ENCODE data around the gene CYB5R4. TPM values are rescaled to one million over a fixed set of nuclear protein-coding genes. Genes with fewer than 3 reads are reported as not detected.

Gene CYB5R4
- total RNA-seq, 1 experiment from 2014 or later: 18.9 TPM

- H3K9me3 Mint-ChIP-seq (ENCODE audit: unreplicated experiment): peaks cover 18% of the 10 kb centered on the region
- intact Hi-C loops (cut with micrococcal nuclease): no loop called here
- no peak for DNase-seq (ENCODE audit: unreplicated experiment)
- H3K4me3 Mint-ChIP-seq (ENCODE audit: unreplicated experiment): no peak overlapping the region
- no peak overlapping the region for H3K27ac Mint-ChIP-seq (ENCODE audit: low read depth, unreplicated experiment)
- no peaks in the 10 kb centered on the region for H3K27me3 Mint-ChIP-seq (ENCODE audit: insufficient read depth, unreplicated experiment)
- ChIA-PET POLR2A (no interaction called here), CTCF (interaction anchor here (0.9 to 1.2 kb wide), 2 partner anchors 43 to 91 kb away, joined by 3 read pairs; no protein-coding TSS in a partner anchor)
- no peaks in the 10 kb centered on the region for H3K36me3 Mint-ChIP-seq (ENCODE audit: insufficient read depth, unreplicated experiment)
- BruUV-seq (replicated peaks): no TSS peak
- H3K4me1 Mint-ChIP-seq (ENCODE audit: insufficient read depth, unreplicated experiment): no peaks in the 10 kb centered on the region
- TF ChIP-seq CTCF (IDR thresholded peaks at IDR 0.05; ENCODE audit: unreplicated experiment): no peak
Observed at GRCh38 chr6:83970582-83970981, 111.1 kb downstream of the CYB5R4 start.

- no peak for TF ChIP-seq CTCF (IDR thresholded peaks at IDR 0.05; ENCODE audit: unreplicated experiment)
- DNase-seq (ENCODE audit: unreplicated experiment): no peak
- CTCF ChIA-PET: no interaction called here
Observed at GRCh38 chr6:83974409-83975050, 115.0 kb downstream of the CYB5R4 start.

GRCh38 chr6:83976037-83976755 lies 116.7 kb downstream of the CYB5R4 start:
- H3K9me3 Mint-ChIP-seq (ENCODE audit: unreplicated experiment): peaks cover 7% of the 10 kb centered on the region
- DNase-seq (ENCODE audit: unreplicated experiment): no peak
- TF ChIP-seq CTCF (IDR thresholded peaks at IDR 0.05; ENCODE audit: unreplicated experiment): no peak
- no peak overlapping the region for H3K4me3 Mint-ChIP-seq (ENCODE audit: unreplicated experiment)
- no peaks in the 10 kb centered on the region for H3K4me1 Mint-ChIP-seq (ENCODE audit: insufficient read depth, unreplicated experiment)
- no peaks in the 10 kb centered on the region for H3K27me3 Mint-ChIP-seq (ENCODE audit: insufficient read depth, unreplicated experiment)
- ChIA-PET CTCF (no interaction called here), POLR2A (no interaction called here)
- no peaks in the 10 kb centered on the region for H3K36me3 Mint-ChIP-seq (ENCODE audit: insufficient read depth, unreplicated experiment)
- no peak overlapping the region for H3K27ac Mint-ChIP-seq (ENCODE audit: low read depth, unreplicated experiment)
- intact Hi-C loops (cut with micrococcal nuclease): no loop called here
- no TSS peak for BruUV-seq (replicated peaks)

More at GRCh38 chr6:83974409-83975050, 115.0 kb downstream of the CYB5R4 start:
- H3K27me3 Mint-ChIP-seq (ENCODE audit: insufficient read depth, unreplicated experiment): no peaks in the 10 kb centered on the region
- no peak overlapping the region for H3K4me3 Mint-ChIP-seq (ENCODE audit: unreplicated experiment)
- intact Hi-C loops (cut with micrococcal nuclease): no loop called here
- no peaks in the 10 kb centered on the region for H3K4me1 Mint-ChIP-seq (ENCODE audit: insufficient read depth, unreplicated experiment)
- no TSS peak for BruUV-seq (replicated peaks)
- peaks cover 2% of the 10 kb centered on the region for H3K9me3 Mint-ChIP-seq (ENCODE audit: unreplicated experiment)
- no peaks in the 10 kb centered on the region for H3K36me3 Mint-ChIP-seq (ENCODE audit: insufficient read depth, unreplicated experiment)
- POLR2A ChIA-PET: no interaction called here
- no peak overlapping the region for H3K27ac Mint-ChIP-seq (ENCODE audit: low read depth, unreplicated experiment)

GRCh38 chr6:83976871-83977270 lies 117.4 kb downstream of the CYB5R4 start:
- intact Hi-C loops (cut with micrococcal nuclease): no loop called here
- peaks cover 7% of the 10 kb centered on the region for H3K9me3 Mint-ChIP-seq (ENCODE audit: unreplicated experiment)
- H3K27ac Mint-ChIP-seq (ENCODE audit: low read depth, unreplicated experiment): no peak overlapping the region
- H3K4me3 Mint-ChIP-seq (ENCODE audit: unreplicated experiment): no peak overlapping the region
- no peaks in the 10 kb centered on the region for H3K4me1 Mint-ChIP-seq (ENCODE audit: insufficient read depth, unreplicated experiment)
- H3K36me3 Mint-ChIP-seq (ENCODE audit: insufficient read depth, unreplicated experiment): no peaks in the 10 kb centered on the region
- no peak for DNase-seq (ENCODE audit: unreplicated experiment)
- ChIA-PET CTCF (no interaction called here), POLR2A (no interaction called here)
- no peak for TF ChIP-seq CTCF (IDR thresholded peaks at IDR 0.05; ENCODE audit: unreplicated experiment)
- H3K27me3 Mint-ChIP-seq (ENCODE audit: insufficient read depth, unreplicated experiment): no peaks in the 10 kb centered on the region
- no TSS peak for BruUV-seq (replicated peaks)
